GM19238 (cell line): ENCODE results near the gene WNK2.

Experiments
- DNase-seq: peaks from one replicate; pipeline ENCODE4 v3.0.0; 2011; ENCODE audit warnings: low spot score; ENCODE audit not compliant: insufficient read length

Gene WNK2

GRCh38 chr9:93217706-93218105 lies 33.8 kb downstream of the WNK2 start:
- no peak for DNase-seq

GRCh38 chr9:93218161-93218560 lies 34.2 kb downstream of the WNK2 start:
- no peak for DNase-seq

- DNase-seq, result no peak
These were observed 34.9 kb downstream of the WNK2 start for GRCh38 chr9:93218671-93219420.

- DNase-seq, result no peak
These were observed 35.8 kb downstream of the WNK2 start for GRCh38 chr9:93219692-93220091.

GRCh38 chr9:93220627-93221026 lies 36.7 kb downstream of the WNK2 start:
- DNase-seq, result no peak

- no peak for DNase-seq
These were observed 37.1 kb downstream of the WNK2 start for GRCh38 chr9:93221044-93221443.

GRCh38 chr9:93222890-93223259 lies 38.9 kb downstream of the WNK2 start:
- no peak for DNase-seq

GRCh38 chr9:93223260-93224180 lies 39.6 kb downstream of the WNK2 start:
- DNase-seq, result no peak

GRCh38 chr9:93224591-93224990 lies 40.7 kb downstream of the WNK2 start:
- no peak for DNase-seq

- no peak for DNase-seq
These were observed 41.5 kb downstream of the WNK2 start for GRCh38 chr9:93225417-93225816.

GRCh38 chr9:93225892-93226291 lies 42.0 kb downstream of the WNK2 start:
- DNase-seq, result no peak

- no peak for DNase-seq
These were observed 42.9 kb downstream of the WNK2 start for GRCh38 chr9:93226819-93227218.

GRCh38 chr9:93228030-93228429 lies 44.1 kb downstream of the WNK2 start:
- no peak for DNase-seq

GRCh38 chr9:93228453-93228852 lies 44.5 kb downstream of the WNK2 start:
- DNase-seq, result no peak

- DNase-seq, result no peak
These were observed 45.7 kb downstream of the WNK2 start for GRCh38 chr9:93229636-93230035.

- DNase-seq, result no peak
These were observed 46.2 kb downstream of the WNK2 start for GRCh38 chr9:93230185-93230584.

GRCh38 chr9:93230601-93231000 lies 46.7 kb downstream of the WNK2 start:
- DNase-seq, result no peak

GRCh38 chr9:93231121-93231694 lies 47.3 kb downstream of the WNK2 start:
- no peak for DNase-seq

GRCh38 chr9:93231716-93232115 lies 47.8 kb downstream of the WNK2 start:
- no peak for DNase-seq

GRCh38 chr9:93232388-93232960 lies 48.5 kb downstream of the WNK2 start:
- DNase-seq, result no peak

- DNase-seq, result no peak
These were observed 49.1 kb downstream of the WNK2 start for GRCh38 chr9:93233033-93233432.

- DNase-seq, result no peak
These were observed 50.7 kb downstream of the WNK2 start for GRCh38 chr9:93234600-93234999.
